Spinal cord (tissue), 10 donors: ENCODE data around the gene C16orf78. TPM values are rescaled to one million over a fixed set of nuclear protein-coding genes. Genes with fewer than 3 reads are reported as not detected.

Experiments
- DNase-seq, 6 donors: peaks; one replicate each; pipeline versions ENCODE4 v3.0.0 to v3.0.0-alpha.2; 2013 to 2015; ENCODE audit warnings: low spot score in 6 of 6, low read depth in 4 of 6
- H3K27ac ChIP-seq: one replicate; pipeline ENCODE4 v1.5.1; 2013; ENCODE audit warnings: low read depth, low read length, control low read depth
- H3K27me3 ChIP-seq: one replicate; pipeline ENCODE4 v1.6.1; 2013; ENCODE audit warnings: low read length; ENCODE audit not compliant: control insufficient read depth, insufficient read depth
- H3K36me3 ChIP-seq: one replicate; pipeline ENCODE4 v1.6.1; 2013; ENCODE audit warnings: low read length; ENCODE audit not compliant: control insufficient read depth, insufficient read depth
- H3K4me1 ChIP-seq: one replicate; pipeline ENCODE4 v1.6.1; 2013; ENCODE audit warnings: low read length; ENCODE audit not compliant: control insufficient read depth, insufficient read depth
- H3K4me3 ChIP-seq: one replicate; pipeline ENCODE4 v1.5.1; 2013; ENCODE audit warnings: low read depth, low read length, control low read depth
- H3K9me3 ChIP-seq: one replicate; pipeline ENCODE4 v1.6.1; 2013; ENCODE audit warnings: low read length; ENCODE audit not compliant: control insufficient read depth, insufficient read depth
- WGBS: methylation state at CpG from one replicate; pipeline ENCODE4 v1.1.5; 2013; ENCODE audit warnings: missing lambda C conversion rate; ENCODE audit not compliant: insufficient coverage; 5-methylcytosine and 5-hydroxymethylcytosine counted together
- polyA plus RNA-seq, 2 donors: library from polyadenylated mRNA; unstranded; fragments of 120-200 nt; gene quantifications; one replicate each; pipeline ENCODE4 v1.2.1, GENCODE V29; 2013; ENCODE audit not compliant: insufficient read length in 2 of 2
- total RNA-seq, 2 donors: library from RNA; depleted of rRNA in 1 of 2; stranded (reverse); fragments of 120-200 nt in 1 of 2; fragments of >200 nt in 1 of 2; gene quantifications; one replicate each; pipeline versions ENCODE4 v1.2.3 to v1.2.4, GENCODE V29; 2013 to 2014
- donor health status: healthy.

C16orf78 gene
- total and polyA plus RNA-seq, 4 donors, result not detected

DNA sequence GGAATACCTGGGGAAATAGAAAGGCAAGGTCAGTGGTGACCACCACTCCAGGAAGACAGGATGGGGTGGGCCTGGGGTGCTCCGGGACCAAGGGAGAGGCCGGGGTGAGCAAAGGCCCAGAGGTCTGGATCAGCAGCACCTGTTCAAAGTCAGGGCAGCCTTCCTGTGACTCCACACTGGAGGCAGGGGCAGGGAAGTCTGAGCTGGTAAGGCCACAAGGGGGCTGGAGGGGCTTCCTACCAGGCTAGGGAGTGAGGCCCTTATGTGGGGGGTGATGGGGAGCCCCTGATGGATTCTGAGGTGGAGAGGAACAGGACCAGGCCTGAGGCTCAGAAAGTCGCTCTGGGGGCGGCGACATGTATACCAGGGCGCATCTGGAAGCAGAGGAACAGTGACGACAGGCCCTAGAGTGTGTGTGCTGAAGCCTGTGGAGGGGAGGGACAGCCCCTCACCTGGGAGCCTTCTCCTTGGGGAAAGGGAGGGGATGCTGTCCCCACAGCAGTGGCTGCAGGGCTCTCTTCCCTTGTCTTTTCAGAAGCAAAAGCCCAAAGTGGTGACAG, 3.7 kb downstream of the C16orf78 start:
- 89% methylated on average over 7 of the region's 7 CpGs for WGBS
- Histone ChIP-seq H3K9me3 (no peaks in the 10 kb centered on the region), H3K36me3 (no peaks in the 10 kb centered on the region), H3K27me3 (no peaks in the 10 kb centered on the region), H3K27ac (no peak overlapping the region), H3K4me3 (no peak overlapping the region), H3K4me1 (no peaks in the 10 kb centered on the region)
- DNase-seq, result no peak

DNA sequence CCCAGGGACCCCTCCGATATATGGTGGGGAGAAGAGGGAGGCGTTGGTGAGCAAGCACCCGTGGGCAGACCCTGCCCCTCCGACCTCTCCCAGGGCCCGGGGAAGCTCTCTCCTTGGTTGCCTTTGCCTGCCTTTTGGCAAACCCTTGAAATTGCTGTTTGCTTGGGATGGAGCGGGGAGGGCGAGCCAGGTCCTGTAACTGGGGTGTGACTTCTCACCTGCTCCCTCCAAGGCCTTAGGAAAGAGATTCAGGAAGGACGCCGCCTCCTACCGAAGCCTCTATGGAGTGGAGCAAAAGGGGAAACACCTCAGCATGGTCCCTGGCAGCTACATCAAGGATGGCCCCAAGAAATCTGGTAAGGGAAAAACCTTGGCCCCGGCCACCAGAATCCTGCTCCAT, 4.6 kb downstream of the C16orf78 start:
- Histone ChIP-seq H3K36me3 (no peaks in the 10 kb centered on the region), H3K27ac (no peak overlapping the region), H3K9me3 (no peaks in the 10 kb centered on the region), H3K4me1 (no peaks in the 10 kb centered on the region), H3K4me3 (no peak overlapping the region), H3K27me3 (no peaks in the 10 kb centered on the region)
- 80% methylated on average over 10 of the region's 11 CpGs for WGBS
- DNase-seq, result no peak

DNA sequence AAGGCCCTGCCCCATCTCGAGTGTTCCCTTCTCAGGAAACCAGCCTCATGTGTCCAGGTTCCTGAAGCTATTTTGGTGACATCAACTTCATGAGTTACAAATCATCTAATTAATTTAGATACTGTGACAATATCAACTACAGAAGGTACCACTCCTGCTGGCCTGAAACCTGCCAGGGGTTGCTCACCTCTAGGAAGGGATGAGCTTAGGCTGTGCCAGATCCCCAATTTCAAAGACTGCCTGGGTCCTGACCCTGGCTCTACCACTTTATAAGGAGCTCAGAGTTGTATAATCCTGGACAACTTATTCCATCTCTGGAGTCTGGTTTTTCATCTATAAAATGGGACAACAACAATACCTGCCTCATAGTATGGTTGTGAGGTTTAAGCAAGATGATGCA, 5.2 kb downstream of the C16orf78 start:
- H3K36me3 ChIP-seq, result no peaks in the 10 kb centered on the region
- H3K4me1 ChIP-seq, result no peaks in the 10 kb centered on the region
- no peak overlapping the region for H3K27ac ChIP-seq
- H3K4me3 ChIP-seq, result no peak overlapping the region
- H3K27me3 ChIP-seq, result no peaks in the 10 kb centered on the region
- no CpG with 5 or more reads among the region's 1 CpG for WGBS
- DNase-seq, result no peak
- no peaks in the 10 kb centered on the region for H3K9me3 ChIP-seq

- Histone ChIP-seq H3K36me3 (no peaks in the 10 kb centered on the region), H3K4me1 (no peaks in the 10 kb centered on the region), H3K27ac (no peak overlapping the region), H3K9me3 (no peaks in the 10 kb centered on the region), H3K4me3 (no peak overlapping the region), H3K27me3 (no peaks in the 10 kb centered on the region)
- DNase-seq, result no peak
- WGBS, result no CpG with 5 or more reads among the region's 1 CpG
These were observed 9.3 kb downstream of the C16orf78 start for GRCh38 chr16:49382916-49383315.

DNA sequence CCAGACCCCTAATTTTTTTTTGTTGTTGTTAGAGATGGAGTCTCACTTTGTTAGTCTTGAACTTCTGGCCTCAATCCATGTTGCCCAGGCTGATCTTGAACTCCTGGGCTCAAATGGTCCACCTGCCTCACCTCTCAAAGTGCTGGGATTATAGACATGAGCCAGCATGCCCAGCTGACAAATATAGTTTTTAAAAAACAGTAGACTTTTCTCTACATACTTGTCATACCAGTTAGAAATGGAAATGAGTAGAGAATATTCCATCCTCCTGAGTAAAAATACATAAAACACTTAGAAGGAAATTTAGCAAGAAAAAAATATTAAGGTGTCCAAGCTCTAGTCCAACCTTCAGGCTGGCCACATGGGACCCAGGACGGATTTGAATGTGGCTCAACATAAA, 21.4 kb downstream of the C16orf78 start:
- no peak for DNase-seq
- Histone ChIP-seq H3K4me3 (no peak overlapping the region), H3K9me3 (no peaks in the 10 kb centered on the region), H3K27me3 (no peaks in the 10 kb centered on the region), H3K27ac (no peak overlapping the region), H3K36me3 (no peaks in the 10 kb centered on the region), H3K4me1 (no peaks in the 10 kb centered on the region)
- no CpG with 5 or more reads among the region's 1 CpG for WGBS

DNA sequence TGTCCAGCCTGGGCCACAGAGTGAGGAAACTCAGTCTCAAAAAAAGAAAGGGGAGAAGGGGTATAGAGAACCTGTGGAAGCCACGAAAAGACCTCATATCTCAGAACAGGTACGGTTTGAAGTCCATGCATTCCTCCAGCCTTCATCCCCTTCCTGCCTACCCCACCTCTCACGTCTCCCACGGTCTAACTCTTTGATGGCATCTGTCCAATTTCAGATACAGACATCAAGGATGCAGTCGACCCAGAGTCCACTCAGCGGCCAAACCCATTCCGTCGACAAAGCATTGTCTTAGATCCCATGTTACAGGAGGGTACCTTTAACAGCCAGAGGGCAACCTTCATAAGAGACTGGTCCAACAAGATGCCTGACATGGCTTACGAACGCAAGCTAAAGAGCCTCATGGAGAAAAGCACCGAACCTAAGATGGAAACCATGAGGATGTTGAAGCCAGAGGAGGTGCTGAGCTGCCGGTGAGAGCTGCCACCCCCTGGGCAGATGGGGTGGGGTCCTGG, 22.7 kb downstream of the C16orf78 start:
- DNase-seq, result no peak
- Histone ChIP-seq H3K36me3 (no peaks in the 10 kb centered on the region), H3K4me3 (no peak overlapping the region), H3K27me3 (no peaks in the 10 kb centered on the region), H3K27ac (no peak overlapping the region), H3K4me1 (no peaks in the 10 kb centered on the region), H3K9me3 (no peaks in the 10 kb centered on the region)
- WGBS, result 88% methylated on average over 12 of the region's 12 CpGs

DNA sequence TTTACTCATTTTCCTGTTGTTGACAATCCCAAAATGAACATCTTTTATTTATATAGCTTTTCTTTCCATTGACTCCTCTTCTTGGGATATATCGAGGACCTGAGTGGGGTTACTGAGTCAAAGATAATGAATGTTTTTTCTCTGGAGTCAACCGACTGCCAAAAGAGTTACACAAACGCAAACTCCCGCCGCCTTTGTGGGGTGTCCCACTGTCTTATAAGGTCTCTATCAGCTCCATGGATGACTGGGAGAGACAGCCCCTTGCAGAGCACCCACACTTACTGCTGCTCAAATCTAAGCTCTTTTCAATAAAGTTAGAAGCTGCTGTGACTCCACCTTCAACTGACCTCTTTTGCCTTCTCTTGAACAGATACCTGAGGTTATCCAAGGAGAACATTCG, 25.2 kb downstream of the C16orf78 start:
- whole genome bisulfite sequencing, result 100% methylated on average over 1 of the region's 6 CpGs
- H3K27me3 ChIP-seq, result no peaks in the 10 kb centered on the region
- no peaks in the 10 kb centered on the region for H3K36me3 ChIP-seq

DNA sequence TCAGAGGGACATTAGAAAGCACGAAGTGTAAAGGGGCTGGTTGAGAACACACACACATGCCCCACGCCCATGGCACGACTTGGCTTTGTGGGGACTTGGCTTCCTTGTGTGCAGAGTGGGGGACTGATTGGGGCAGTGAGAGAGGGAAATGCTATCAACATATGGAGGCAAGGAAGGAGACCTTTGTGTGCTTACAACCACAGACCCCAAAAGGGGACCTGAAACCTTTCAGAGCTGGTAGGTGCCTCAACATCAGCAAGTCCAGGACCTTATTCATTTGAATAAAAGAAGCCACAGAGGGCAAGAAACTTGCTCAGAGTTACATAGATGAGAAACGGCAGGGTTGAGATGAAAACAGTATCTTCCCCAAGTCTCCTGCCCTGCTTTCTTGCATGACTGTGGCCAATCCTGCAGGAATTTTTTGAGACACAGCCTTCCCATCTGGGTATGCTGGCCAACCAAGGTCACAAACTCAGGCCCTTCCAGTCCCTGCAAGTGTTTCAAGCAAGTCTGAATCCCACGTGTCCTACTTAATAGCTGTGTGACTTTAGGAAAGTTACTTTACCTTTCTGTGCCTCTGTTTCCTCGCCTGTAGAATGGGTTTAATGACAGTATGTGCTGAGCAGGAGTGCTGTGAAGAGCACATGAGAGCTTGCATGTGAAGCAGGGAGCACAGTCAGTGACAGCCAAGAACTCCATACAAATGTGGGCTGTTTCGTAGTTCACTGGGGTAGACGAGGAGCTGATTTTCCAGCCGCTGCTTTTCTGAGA, 26.2 kb downstream of the C16orf78 start:
- DNase-seq, result no peak
- Histone ChIP-seq H3K4me3 (no peak overlapping the region), H3K9me3 (no peaks in the 10 kb centered on the region), H3K27me3 (no peaks in the 10 kb centered on the region), H3K4me1 (no peaks in the 10 kb centered on the region), H3K27ac (no peak overlapping the region), H3K36me3 (no peaks in the 10 kb centered on the region)
- WGBS, result 89% methylated on average over 8 of the region's 9 CpGs

More for the DNA sequence above, 25.2 kb downstream of the C16orf78 start:
- no peak for DNase-seq
- Histone ChIP-seq H3K4me3 (no peak overlapping the region), H3K27ac (no peak overlapping the region), H3K4me1 (no peaks in the 10 kb centered on the region), H3K9me3 (no peaks in the 10 kb centered on the region)

DNA sequence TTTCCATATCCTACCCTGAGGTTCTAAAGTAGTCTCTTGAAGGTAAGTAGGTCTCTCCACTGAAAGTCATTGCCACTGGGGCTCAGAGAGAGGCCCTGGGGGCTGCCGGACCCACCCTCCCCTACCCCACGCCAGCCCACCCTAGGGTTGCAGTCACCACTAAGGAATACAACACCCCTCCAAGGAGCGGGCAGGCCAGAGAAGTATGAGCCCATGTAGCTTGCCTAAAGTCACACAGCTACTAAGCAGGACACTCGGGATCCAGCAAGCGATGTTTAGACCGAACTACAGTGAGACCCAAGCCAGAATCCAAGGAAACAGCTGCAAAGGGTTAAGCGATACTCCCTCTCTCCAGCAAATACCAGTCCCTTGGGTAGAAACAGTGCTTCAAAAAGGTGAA, 27.0 kb downstream of the C16orf78 start:
- no peak overlapping the region for H3K27ac ChIP-seq
- no peaks in the 10 kb centered on the region for H3K27me3 ChIP-seq
- 88% methylated on average over 6 of the region's 7 CpGs for WGBS
- no peaks in the 10 kb centered on the region for H3K36me3 ChIP-seq
- H3K4me1 ChIP-seq, result no peaks in the 10 kb centered on the region
- no peaks in the 10 kb centered on the region for H3K9me3 ChIP-seq
- H3K4me3 ChIP-seq, result no peak overlapping the region
- no peak for DNase-seq

DNA sequence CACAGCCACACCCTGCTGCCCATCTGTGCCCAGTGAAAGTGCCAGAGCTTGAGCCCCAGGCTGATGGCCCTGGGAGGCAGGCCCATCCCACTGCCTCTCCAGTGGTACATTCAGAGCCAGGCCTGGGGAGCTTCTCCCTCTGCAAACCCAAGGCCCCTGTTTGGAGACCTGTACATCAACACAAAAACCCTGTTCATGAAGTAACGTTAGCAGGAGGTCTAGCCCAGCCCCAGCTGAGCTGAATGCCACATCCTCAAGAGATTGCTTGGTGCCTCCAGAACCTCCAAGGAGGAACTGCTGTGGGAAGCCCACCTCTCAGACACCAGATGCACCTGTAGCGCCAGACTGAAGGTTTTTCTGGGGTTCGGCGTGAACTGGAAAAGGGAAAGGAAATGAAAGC, 31.5 kb downstream of the C16orf78 start:
- no peaks in the 10 kb centered on the region for H3K9me3 ChIP-seq
- H3K27ac ChIP-seq, result no peak overlapping the region
- H3K4me3 ChIP-seq, result no peak overlapping the region
- 85% methylated on average over 3 of the region's 4 CpGs for WGBS
- H3K36me3 ChIP-seq, result no peaks in the 10 kb centered on the region
- no peak for DNase-seq
- H3K27me3 ChIP-seq, result no peaks in the 10 kb centered on the region
- H3K4me1 ChIP-seq, result peaks cover 7% of the 10 kb centered on the region
